HCT116 (cell line): ENCODE results near the gene SCGB1A1. TPM values are rescaled to one million over a fixed set of nuclear protein-coding genes. Genes with fewer than 3 reads are reported as not detected.
A peak's percentile ranks its signal among the peaks of the same experiment; 100 is the strongest.

Experiments
- ATAC-seq: fragments of 200-7000 bp; cut with Tn5 transposase; 2 replicates; pipeline ENCODE4 v1.9.1; 2020; ENCODE audit warnings: mild to moderate bottlenecking, moderate library complexity
- BruUV-seq: library from RNA; stranded (reverse); fragments of 400-500 nt; replicated peaks from 2 replicates; lab custom pipeline; 2021; lab: Mats Ljungman, UMichigan
- CTCF ChIA-PET: fragments of 300-600 bp; sonication (Branson Sonifier 250); formaldehyde crosslinking; loops from one replicate; lab custom pipeline; 2021; ENCODE audit warnings: antibody characterized with exemption; lab: Charles Lee
- POLR2A ChIA-PET: fragments of 300-600, 350-600 bp; sonication (Branson Sonifier 250); formaldehyde crosslinking; loops from one replicate; lab custom pipeline; 2021; ENCODE audit warnings: antibody characterized with exemption; lab: Charles Lee
- RAD21 ChIA-PET, 2 experiments: fragments of 300-600 bp; sonication (Branson Sonifier 250); formaldehyde crosslinking; loops; one replicate each; lab custom pipeline; 2023; ENCODE audit warnings: low total read pairs in 2 of 2; ENCODE audit not compliant: uncharacterized antibody in 2 of 2, unreplicated experiment in 2 of 2, low non-redundant PET in 1 of 2; lab: Charles Lee
- DNase-seq: peaks from one replicate; pipeline ENCODE4 v3.0.0-alpha.2; 2010; ENCODE audit warnings: low read depth, low spot score
- H2AFZ ChIP-seq: fragments of 200-600 bp; shearing (Covaris generic), sonication (generic); 2 replicates; pipeline ENCODE4 v1.6.1; 2017; ENCODE audit warnings: low read depth, mixed run types, mixed read lengths, antibody characterized with exemption, low read length; ENCODE audit not compliant: poor library complexity, severe bottlenecking
- H3K27ac ChIP-seq: 2 replicates; pipeline ENCODE4 v1.5.1; 2012; ENCODE audit warnings: low read depth, low read length
- H3K27me3 ChIP-seq: fragments of 200-600 bp; sonication (generic); 2 replicates; pipeline ENCODE4 v1.6.1; 2016; ENCODE audit warnings: mixed run types, low read length, mixed read lengths; ENCODE audit not compliant: insufficient read depth
- H3K36me3 ChIP-seq, 2 experiments: fragments of 200-500 bp in 1 of 2; fragments of 200-600 bp in 1 of 2; sonication (Bioruptor generic) in 1 of 2; sonication (generic) in 1 of 2; 2 replicates each; pipeline versions ENCODE4 v1.5.1 to v1.6.1; 2014 to 2016; ENCODE audit warnings: low read length in 2 of 2, inconsistent platforms in 1 of 2, mixed read lengths in 1 of 2, mixed run types in 1 of 2; ENCODE audit not compliant: insufficient read depth in 2 of 2, control insufficient read depth in 1 of 2
- H3K4me1 ChIP-seq, 2 experiments: fragments of 200-600 bp in 1 of 2; sonication (generic) in 1 of 2; 2 replicates each; pipeline versions ENCODE4 v1.5.1 to v1.6.1; 2012 to 2017; ENCODE audit warnings: low read length in 2 of 2, inconsistent platforms in 1 of 2, mild to moderate bottlenecking in 1 of 2, mixed read lengths in 1 of 2, mixed run types in 1 of 2, moderate library complexity in 1 of 2; ENCODE audit not compliant: insufficient read depth in 2 of 2, control insufficient read depth in 1 of 2
- H3K4me2 ChIP-seq: fragments of 200-600 bp; sonication (generic); 2 replicates; pipeline ENCODE4 v1.6.1; 2017; ENCODE audit warnings: mixed run types, low read length, mixed read lengths
- H3K4me3 ChIP-seq, 2 experiments: fragments of 200-600 bp in 1 of 2; sonication (generic) in 1 of 2; replicated peaks in 1 of 2; 2 replicates each; pipeline ENCODE4 v1.5.1; 2011 to 2016; ENCODE audit warnings: low read length in 2 of 2, control low read depth in 1 of 2, low read depth in 1 of 2, mild to moderate bottlenecking in 1 of 2, mixed read lengths in 1 of 2, mixed run types in 1 of 2
- H3K79me2 ChIP-seq: fragments of 200-600 bp; sonication (generic); 2 replicates; pipeline ENCODE4 v1.6.1; 2017; ENCODE audit warnings: mild to moderate bottlenecking, mixed run types, low read length, moderate library complexity, mixed read lengths; ENCODE audit not compliant: insufficient read depth
- H3K9ac ChIP-seq: fragments of 200-600 bp; sonication (generic); 2 replicates; pipeline ENCODE4 v1.6.1; 2016; ENCODE audit warnings: low read length, mixed read lengths
- H3K9me2 ChIP-seq: fragments of 200-600 bp; sonication (generic), shearing (Covaris generic); 2 replicates; pipeline ENCODE4 v1.6.1; 2017; ENCODE audit warnings: mixed run types, mild to moderate bottlenecking, moderate library complexity; ENCODE audit not compliant: insufficient read depth
- H3K9me3 ChIP-seq, 2 experiments: fragments of 200-500 bp in 1 of 2; fragments of 200-600 bp in 1 of 2; sonication (Bioruptor generic) in 1 of 2; sonication (generic) in 1 of 2; 2 replicates each; pipeline ENCODE4 v1.6.1; 2014 to 2017; ENCODE audit warnings: low read length in 2 of 2, mixed read lengths in 2 of 2, inconsistent platforms in 1 of 2, low read depth in 1 of 2, mild to moderate bottlenecking in 1 of 2, mixed run types in 1 of 2, moderate library complexity in 1 of 2; ENCODE audit not compliant: control insufficient read depth in 1 of 2, insufficient read depth in 1 of 2
- H4K20me1 ChIP-seq: fragments of 200-600 bp; sonication (generic), shearing (Covaris generic); 2 replicates; pipeline ENCODE4 v1.6.1; 2017; ENCODE audit warnings: mixed run types, mild to moderate bottlenecking, moderate library complexity; ENCODE audit not compliant: insufficient read depth
- EGR1 ChIP-seq: IDR thresholded peaks from 2 replicates; pipeline ENCODE4 v1.6.1; 2012; ENCODE audit warnings: low read depth
- ELF1 ChIP-seq: IDR thresholded peaks from 2 replicates; pipeline ENCODE4 v1.6.1; 2012; ENCODE audit warnings: low read depth, borderline replicate concordance
- EZH2 ChIP-seq: fragments of 200-600 bp; sonication (generic); IDR thresholded peaks from 2 replicates; pipeline ENCODE4 v1.6.1; 2017; ENCODE audit warnings: antibody characterized with exemption, mixed run types
- FOSL1 ChIP-seq: IDR thresholded peaks from 2 replicates; pipeline ENCODE4 v1.6.1; 2012; ENCODE audit warnings: low read depth
- JUND ChIP-seq: IDR thresholded peaks from 2 replicates; pipeline ENCODE4 v1.6.1; 2012
- RAD21 ChIP-seq: IDR thresholded peaks from 2 replicates; pipeline ENCODE4 v1.6.1; 2012; ENCODE audit warnings: low read depth, mild to moderate bottlenecking
- SIN3A ChIP-seq: IDR thresholded peaks from 2 replicates; pipeline ENCODE4 v1.6.1; 2012; ENCODE audit warnings: low read depth
- intact Hi-C: fragments of 100-400 bp; cut with micrococcal nuclease; formaldehyde crosslinking; loops from 2 replicates; pipeline ENCODE4 v1.10.0; 2022
- total RNA-seq: library from RNA; stranded (reverse); gene quantifications from one replicate; pipeline ENCODE4 v1.2.1, GENCODE V29; 2021; ENCODE audit not compliant: unreplicated experiment
- TF ChIP-seq, protein P1 (sequence below): IDR thresholded peaks from 2 replicates; pipeline ENCODE4 v1.6.1; 2011; ENCODE audit warnings: mild to moderate bottlenecking, low read length, moderate library complexity; ENCODE audit not compliant: insufficient replicate concordance; ENCODE audit errors: extremely low read depth
- TF ChIP-seq, protein P2 (sequence below): IDR thresholded peaks from 2 replicates; pipeline ENCODE4 v1.6.1; 2012

The SCGB1A1 gene
- total RNA-seq, 1 experiment from 2014 or later: 2.0 TPM

DNA sequence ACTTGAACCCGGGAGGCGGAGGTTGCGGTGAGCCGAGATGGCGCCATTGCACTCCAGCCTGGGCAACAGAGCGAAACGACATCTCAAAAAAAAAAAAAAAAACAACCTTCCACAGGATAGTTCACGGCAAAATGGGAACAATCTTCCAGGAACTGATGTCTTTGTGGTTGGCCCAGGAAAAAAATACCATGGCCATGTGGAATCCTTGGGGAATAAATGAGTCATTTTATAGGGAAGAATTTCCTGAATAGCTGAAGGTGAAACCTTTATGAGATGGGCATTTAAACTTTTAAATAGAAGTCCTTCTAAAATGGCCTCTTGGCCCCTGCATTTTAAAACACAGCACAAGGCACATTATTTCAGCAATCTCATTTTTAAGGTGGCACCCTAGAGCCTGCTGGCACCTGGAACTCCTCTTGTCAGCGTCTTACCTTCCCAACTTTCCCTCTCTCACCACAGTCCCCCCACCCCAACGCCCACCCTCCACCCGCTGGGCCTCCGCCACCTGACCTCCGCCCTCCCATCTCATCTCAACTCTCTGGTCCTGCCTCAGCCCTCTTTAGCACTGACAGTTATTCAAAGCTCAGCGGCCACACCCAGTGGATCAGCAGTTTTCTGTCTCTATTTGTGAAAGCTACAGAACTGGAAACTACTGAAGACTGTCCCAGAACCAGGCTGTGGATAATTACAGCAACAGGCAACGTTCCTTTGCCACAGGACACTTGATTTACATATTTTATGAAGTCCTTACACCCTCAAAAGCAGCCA is 43.1 kb downstream of the SCGB1A1 start:
- CTCF ChIA-PET: interaction anchor here (1.1 kb wide), 1 partner anchor 38 kb away, joined by 4 read pairs; no protein-coding TSS in a partner anchor
- no peak overlapping the region for H2AFZ ChIP-seq
- H4K20me1 ChIP-seq: no peaks in the 10 kb centered on the region
- H3K27ac ChIP-seq: no peak overlapping the region
- H3K9me3 ChIP-seq: no peaks in the 10 kb centered on the region
- RAD21 ChIA-PET: interaction anchor here in 1 of 2 experiments (0.6 kb wide), 1 partner anchor 37 kb away, joined by 3 read pairs; no protein-coding TSS in a partner anchor
- no peaks in the 10 kb centered on the region for H3K79me2 ChIP-seq
- no peak overlapping the region for H3K9ac ChIP-seq
- ATAC-seq (peak; percentile 4; the same call in 1 of the 2 replicates), DNase-seq (no peak)
- H3K4me3 ChIP-seq: no peak overlapping the region
- H3K4me1 ChIP-seq: peaks cover 13 to 15% of the 10 kb centered on the region in 2 experiments
- no peaks in the 10 kb centered on the region for H3K27me3 ChIP-seq
- peak overlapping the region; percentile 45 for H3K4me2 ChIP-seq
- TF ChIP-seq FOSL1: peak; percentile 74
- no peak for TF ChIP-seq EZH2
- no peak for TF ChIP-seq ELF1
- TF ChIP-seq EGR1: no peak
- TF ChIP-seq JUND: peak; percentile 62
- no peak for TF ChIP-seq SIN3A
- TF ChIP-seq, protein P1, sequence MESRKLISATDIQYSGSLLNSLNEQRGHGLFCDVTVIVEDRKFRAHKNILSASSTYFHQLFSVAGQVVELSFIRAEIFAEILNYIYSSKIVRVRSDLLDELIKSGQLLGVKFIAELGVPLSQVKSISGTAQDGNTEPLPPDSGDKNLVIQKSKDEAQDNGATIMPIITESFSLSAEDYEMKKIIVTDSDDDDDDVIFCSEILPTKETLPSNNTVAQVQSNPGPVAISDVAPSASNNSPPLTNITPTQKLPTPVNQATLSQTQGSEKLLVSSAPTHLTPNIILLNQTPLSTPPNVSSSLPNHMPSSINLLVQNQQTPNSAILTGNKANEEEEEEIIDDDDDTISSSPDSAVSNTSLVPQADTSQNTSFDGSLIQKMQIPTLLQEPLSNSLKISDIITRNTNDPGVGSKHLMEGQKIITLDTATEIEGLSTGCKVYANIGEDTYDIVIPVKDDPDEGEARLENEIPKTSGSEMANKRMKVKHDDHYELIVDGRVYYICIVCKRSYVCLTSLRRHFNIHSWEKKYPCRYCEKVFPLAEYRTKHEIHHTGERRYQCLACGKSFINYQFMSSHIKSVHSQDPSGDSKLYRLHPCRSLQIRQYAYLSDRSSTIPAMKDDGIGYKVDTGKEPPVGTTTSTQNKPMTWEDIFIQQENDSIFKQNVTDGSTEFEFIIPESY: no peak
- TF ChIP-seq, protein P2, sequence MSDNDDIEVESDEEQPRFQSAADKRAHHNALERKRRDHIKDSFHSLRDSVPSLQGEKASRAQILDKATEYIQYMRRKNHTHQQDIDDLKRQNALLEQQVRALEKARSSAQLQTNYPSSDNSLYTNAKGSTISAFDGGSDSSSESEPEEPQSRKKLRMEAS: peak; percentile 24; the same call in 1 of the 2 replicates
- TF ChIP-seq RAD21: 0 out of 2 replicates have a peak, but pooled peaks have one; percentile 8
- intact Hi-C loops: no loop called here
- POLR2A ChIA-PET: interaction anchor here (0.7 kb wide), 1 partner anchor 36 kb away, joined by 3 read pairs; no protein-coding TSS in a partner anchor
- no peaks in the 10 kb centered on the region for H3K36me3 ChIP-seq
- H3K9me2 ChIP-seq: no peaks in the 10 kb centered on the region
- no TSS peak for BruUV-seq
